GM04503 (cell line): Measurements from ENCODE around the gene SLC46A1.
A peak's percentile ranks its signal among the peaks of the same experiment; 100 is the strongest.

Experiments
- DNase-seq: peaks from one replicate; pipeline ENCODE4 v3.0.0-alpha.2; 2012; ENCODE audit warnings: low read depth

SLC46A1 gene

GRCh38 chr17:28379814-28380801, 25.9 kb downstream of the SLC46A1 start:
- no peak for DNase-seq

- no peak for DNase-seq
Measured at GRCh38 chr17:28372945-28373274, 33.1 kb downstream of the SLC46A1 start.

- DNase-seq, result no peak
Measured at GRCh38 chr17:28372203-28372944, 33.6 kb downstream of the SLC46A1 start.

GRCh38 chr17:28371245-28372202, 34.5 kb downstream of the SLC46A1 start, which contains the start of gene SARM1:
Gene SARM1, plus strand, starts transcription at chr17:28371694. Its CDS starts 339 bp downstream, at chr17:28372033.
- DNase-seq, result no peak

DNA sequence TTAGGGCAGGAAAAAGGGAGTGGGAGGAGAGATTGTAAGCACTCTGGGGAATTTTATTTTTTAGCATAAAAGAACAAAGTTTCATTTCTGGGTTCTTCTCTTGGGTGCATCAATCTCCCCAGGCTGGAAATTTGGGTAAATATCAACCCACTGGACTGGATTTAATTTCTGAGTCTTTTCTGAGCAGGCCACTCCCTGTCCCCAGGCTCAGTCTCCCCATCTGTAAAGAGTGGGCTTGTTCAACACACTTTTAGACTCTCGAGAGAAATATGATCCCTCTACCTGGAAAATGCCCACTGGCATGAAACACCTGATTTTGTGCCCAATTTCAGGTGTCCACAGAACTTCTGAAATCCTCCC, 35.3 kb downstream of the SLC46A1 start:
- no peak for DNase-seq

DNA sequence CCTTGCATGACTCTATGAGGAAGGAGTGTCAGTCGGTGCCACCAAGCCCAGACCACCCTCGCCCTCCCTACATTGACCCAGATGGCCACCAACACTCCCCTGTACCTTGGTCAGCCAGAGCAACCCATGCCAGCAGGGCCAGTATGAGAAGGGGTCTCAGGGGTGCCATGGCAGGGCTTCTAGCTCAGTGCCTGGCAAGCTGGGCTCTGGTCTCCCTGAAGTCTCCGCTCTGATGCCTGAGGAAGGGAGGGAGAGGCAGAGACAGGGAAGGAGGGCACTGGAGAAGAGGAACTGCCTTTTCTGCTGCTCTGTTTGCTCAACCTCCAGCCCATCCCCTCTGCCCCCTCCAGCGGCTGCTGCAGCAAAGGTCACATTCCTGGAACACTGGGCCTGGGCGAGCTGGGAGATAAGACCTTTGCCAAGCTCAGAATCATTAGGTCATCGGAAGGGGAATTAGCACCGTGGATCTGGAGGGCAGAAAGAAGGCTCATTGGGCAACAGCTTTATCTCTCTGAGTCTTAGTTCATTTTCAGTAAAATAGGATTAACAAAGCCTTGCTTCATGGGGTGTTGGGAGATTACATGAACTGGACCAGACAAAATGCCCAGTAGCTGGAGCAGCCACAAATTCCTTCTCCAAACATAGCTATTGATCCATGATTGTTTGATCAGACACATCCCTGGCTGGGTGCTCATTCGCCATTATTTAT, 35.8 kb downstream of the SLC46A1 start, which contains the start of gene VTN:
TSS of gene VTN (minus strand) at position 273 of the 709 bp plus-strand sequence. CDS start at position 169, 104 bp downstream.
- no peak for DNase-seq

GRCh38 chr17:28369684-28370034, 36.4 kb downstream of the SLC46A1 start:
- no peak for DNase-seq

GRCh38 chr17:28368915-28369683, 36.9 kb downstream of the SLC46A1 start:
- DNase-seq, result no peak

DNA sequence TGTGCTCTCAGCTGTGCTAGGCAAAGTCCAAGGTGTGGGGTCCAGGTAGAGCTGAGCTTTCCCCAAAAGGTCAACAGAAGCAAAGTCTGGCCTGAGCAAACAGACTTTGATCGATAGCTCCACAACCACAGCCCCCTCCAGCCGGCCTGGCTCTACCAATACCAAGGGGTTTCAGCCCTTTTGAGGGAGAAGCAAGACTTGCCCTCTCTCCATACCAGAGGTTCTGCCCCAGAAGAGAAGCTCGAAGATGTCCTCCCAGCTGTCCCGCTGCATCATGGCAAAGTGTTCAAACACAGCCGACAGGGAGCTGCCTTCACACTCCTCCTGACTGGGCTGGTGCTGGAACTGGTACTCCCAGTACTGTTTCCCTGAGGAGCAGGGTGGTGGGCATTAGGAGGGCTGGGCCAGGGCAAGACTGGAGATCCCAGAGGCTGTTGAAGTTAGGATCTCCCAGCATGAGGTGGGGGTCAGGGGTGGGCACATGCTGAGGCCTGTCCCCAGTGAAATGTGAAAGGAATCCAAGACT, 37.6 kb downstream of the SLC46A1 start:
- no peak for DNase-seq

DNA sequence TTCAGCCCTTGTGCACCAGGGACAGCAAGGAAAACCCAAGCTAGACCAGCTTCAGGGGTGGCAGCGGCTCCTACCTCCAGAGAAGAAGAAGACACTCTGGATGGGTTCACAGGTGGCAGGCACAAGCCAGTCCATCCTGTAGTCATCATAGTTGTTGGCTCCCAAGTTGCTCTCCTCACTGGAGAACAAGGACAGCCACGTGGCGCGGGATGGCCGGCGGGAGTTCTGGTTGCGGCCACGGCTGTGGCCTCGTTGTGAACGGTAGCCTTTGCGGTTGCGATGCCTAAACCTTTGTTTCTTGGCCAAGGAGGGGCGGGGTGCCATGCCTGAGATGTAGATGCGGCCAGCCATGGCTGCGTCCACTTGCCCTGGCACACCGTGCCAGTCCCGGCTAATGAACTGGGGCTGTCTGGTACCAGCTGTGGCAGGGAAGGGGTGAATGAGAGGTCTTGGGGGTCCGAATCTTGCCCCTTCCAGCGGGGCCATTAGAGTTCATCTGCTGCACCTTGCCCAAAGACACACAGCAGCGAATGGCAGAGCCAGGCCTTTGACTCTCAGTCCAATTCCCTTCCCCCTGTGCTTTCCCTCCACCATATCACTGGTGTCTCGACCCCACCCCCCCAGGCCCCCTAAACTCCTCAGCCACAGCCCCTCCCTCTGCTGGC, 38.2 kb downstream of the SLC46A1 start:
- DNase-seq, result no peak

DNA sequence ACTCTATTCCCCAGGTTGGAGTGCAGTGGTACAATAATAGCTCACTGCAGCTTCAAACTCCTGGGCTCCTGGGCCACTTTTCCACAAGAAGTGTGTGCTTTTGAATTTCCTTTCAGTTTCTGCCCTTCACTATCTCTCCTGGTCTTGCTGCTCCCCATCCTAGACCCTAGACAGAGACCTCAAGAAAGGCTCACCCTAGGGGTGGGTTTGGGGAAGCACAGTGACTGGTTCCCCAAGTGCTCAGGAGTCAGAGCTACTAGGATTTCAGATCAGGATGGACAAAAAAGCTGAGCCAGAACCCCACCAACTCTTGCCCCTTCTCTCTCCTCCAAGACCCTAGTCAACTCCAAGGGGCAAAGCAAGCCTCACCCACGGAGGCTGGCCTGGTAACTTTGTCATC, 39.4 kb downstream of the SLC46A1 start:
- no peak for DNase-seq

DNA sequence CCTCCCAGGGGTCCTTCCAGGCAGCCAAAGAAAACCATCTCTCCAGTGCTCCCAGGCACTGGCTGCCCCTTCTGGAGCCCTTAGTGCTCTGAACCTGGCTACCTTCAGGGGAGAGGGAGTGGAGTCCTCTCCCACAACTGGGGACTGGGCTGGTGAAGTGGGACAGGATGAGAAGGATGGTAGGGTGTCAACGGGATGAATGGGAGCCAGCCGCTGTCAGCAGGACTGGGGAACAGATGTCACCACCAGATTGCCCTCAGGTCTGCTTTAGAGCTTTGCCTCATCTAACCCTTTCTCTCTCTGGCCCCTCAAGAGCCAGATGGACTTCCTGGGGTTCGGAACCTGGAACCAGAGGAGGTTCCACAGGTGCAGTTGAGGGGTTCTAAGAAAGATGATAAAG, 40.5 kb downstream of the SLC46A1 start:
- no peak for DNase-seq

DNA sequence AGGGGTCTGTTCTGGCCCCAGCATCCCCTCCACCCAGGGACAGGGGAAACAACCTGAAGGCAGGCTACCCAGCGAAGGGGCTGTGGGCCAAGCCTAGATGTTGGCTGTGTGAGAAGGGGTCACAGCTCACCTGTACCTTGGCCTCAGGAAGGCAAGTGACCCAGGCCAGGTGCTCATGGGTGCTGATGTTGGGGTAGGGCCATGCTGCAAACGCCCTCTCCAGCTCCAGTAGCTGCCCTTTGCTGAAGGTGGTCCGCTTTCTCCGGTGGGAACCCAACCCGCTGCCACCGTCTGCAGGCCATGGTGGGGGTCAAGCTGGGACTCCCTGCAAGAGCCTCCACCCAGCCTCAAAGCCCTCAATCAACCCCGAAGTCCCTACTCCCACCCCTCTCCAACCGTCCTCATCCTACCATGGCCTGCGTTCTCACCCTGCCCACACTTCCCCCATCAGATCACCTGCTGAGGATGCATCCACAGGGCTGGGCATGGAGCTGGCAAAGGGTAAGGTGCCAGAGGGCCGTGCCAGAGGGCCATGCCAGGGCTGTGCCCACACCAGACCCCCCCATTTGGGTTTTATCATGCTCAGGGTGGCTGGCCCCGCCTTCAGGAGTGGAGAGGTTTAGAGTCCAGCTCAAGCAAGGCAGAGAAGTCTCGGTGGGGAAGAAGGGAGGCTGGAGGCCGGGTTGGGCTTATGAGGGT, 41.2 kb downstream of the SLC46A1 start, which contains the start of gene SEBOX:
TSS of gene SEBOX (minus strand) at position 535 of the 699 bp plus-strand sequence. CDS start at position 487, 48 bp downstream.
- DNase-seq, result no peak

GRCh38 chr17:28363776-28364650, 42.0 kb downstream of the SLC46A1 start:
- no peak for DNase-seq

DNA sequence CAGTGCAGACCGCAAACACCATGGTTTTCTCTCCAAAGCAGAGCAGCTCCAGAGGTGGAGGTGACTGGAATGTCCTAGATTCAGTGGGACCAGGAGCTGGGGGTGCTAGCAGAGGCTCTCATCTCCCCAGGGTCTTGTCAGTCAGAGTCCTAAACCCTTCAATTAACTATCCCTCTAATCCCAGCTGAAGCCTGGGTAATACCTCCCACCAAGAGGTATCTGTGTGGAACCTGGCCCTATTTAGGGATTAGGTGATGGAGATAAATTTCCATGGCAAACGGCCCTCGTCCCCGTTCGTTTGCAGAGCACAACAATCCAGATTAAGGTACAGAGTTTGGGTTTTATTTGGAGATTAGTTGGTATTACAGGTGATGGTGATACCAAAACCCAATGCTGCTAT, 42.8 kb downstream of the SLC46A1 start:
- no peak for DNase-seq

DNA sequence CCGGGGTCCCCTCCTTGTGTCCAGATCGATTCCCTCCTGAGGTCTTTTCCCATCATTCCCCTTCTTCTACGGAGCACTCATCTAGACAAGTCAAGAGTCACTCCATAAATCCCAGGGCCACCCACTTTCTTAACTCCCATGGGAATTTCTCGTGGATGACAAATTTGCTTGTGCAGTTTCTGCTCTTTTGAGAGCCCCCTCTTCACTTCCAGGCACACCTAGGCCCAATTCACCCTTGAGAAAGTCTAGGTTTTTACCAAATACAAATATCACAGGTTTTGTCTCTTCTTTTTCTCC, 48.2 kb downstream of the SLC46A1 start:
- DNase-seq, result no peak

DNA sequence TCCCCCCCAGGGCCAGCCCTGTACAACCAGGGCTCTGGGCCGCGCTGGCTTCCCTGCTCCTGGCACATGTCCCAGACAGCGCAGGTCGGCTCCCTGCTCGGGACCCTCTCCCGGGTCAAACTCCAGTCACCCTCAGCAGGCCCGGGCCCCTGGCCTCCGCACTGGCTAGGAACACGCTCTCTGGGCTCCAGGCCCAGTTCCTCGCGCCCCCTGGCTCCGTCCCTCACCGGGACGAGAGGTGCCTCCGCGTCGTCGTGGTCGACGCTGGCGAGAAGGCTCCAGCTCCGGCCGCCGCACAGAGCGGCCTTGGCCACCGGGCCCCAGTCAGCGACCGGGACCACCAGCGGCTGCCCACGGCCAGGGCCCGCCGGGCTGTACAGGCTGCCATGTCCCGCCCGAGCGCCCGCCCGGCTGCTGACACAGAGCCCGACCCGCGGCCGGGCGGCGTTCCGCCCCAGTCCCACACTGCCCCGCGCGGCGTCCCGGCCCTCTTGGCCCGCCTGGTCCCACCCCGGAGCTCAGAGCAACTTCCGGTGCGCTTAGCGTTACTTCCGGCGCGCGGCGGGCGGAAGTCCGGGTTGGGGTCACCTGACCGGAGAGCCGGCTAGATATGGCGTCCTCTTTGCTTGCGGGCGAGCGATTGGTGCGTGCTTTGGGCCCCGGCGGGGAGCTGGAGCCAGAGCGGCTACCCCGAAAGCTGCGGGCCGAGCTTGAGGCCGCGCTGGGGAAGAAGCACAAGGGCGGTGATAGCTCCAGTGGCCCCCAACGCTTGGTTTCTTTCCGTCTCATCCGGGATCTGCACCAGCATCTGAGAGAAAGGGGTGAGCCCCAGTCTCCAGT, 48.7 kb downstream of the SLC46A1 start, which contains the start of gene POLDIP2:
TSS of gene POLDIP2 (minus strand) at position 467 of the 840 bp plus-strand sequence. CDS start at position 388, 79 bp downstream.
- peak; percentile 66 for DNase-seq
